ENCODE data around the gene LRIG1.
A peak's percentile ranks its signal among the peaks of the same experiment; 100 is the strongest.

The LRIG1 gene, protein sequence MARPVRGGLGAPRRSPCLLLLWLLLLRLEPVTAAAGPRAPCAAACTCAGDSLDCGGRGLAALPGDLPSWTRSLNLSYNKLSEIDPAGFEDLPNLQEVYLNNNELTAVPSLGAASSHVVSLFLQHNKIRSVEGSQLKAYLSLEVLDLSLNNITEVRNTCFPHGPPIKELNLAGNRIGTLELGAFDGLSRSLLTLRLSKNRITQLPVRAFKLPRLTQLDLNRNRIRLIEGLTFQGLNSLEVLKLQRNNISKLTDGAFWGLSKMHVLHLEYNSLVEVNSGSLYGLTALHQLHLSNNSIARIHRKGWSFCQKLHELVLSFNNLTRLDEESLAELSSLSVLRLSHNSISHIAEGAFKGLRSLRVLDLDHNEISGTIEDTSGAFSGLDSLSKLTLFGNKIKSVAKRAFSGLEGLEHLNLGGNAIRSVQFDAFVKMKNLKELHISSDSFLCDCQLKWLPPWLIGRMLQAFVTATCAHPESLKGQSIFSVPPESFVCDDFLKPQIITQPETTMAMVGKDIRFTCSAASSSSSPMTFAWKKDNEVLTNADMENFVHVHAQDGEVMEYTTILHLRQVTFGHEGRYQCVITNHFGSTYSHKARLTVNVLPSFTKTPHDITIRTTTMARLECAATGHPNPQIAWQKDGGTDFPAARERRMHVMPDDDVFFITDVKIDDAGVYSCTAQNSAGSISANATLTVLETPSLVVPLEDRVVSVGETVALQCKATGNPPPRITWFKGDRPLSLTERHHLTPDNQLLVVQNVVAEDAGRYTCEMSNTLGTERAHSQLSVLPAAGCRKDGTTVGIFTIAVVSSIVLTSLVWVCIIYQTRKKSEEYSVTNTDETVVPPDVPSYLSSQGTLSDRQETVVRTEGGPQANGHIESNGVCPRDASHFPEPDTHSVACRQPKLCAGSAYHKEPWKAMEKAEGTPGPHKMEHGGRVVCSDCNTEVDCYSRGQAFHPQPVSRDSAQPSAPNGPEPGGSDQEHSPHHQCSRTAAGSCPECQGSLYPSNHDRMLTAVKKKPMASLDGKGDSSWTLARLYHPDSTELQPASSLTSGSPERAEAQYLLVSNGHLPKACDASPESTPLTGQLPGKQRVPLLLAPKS

DNA sequence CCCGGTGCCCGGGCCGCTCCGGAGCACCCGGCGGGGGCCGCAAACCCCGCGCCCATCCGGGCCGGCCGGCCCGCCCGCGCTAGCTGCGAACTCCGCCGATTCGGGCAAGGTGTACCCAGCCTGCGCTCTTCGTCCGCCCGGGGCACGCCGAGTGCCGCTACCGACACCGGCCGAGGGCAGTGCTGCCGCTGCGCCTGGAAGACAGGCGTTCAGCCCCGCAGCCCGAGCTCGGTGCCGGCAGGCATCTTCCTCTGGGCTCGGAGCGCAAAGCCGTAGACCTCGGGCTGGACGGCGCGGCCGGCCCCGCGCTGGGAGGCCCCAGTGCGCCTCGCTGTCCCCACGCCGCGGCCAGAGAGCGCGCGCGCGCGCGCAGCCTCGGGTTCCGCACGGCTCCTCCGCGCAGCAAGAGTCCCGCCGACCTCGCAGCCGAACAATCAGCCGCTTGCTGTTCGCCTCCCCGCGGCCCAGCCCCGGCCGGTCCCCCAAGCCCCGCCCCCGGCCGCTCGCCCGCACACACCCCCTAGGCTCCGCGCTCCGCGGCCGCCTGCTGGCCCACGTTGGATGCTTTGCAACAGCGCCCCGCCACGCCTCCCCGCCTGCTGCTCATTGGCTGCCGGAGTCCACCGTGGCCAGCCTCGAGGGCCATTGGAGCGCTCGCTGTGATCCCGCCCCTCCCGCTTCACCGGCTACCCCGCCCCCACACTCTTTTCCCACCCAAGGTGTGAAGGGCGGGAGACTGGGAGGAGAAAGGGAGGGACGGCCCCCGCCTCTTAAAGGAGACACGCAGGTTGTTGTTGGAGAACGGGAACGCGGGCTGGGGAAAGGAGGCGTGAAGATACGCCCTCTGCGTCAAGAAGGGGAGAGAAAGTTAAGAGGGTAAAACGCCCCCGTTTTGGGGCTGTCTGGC lies at the start of gene LRIG1:
Gene LRIG1 (minus strand): TSS at position 447 of the 907 bp plus-strand sequence. CDS start 615 bp downstream, outside the sequence.
- DNase-seq: peak; percentile 99

DNA sequence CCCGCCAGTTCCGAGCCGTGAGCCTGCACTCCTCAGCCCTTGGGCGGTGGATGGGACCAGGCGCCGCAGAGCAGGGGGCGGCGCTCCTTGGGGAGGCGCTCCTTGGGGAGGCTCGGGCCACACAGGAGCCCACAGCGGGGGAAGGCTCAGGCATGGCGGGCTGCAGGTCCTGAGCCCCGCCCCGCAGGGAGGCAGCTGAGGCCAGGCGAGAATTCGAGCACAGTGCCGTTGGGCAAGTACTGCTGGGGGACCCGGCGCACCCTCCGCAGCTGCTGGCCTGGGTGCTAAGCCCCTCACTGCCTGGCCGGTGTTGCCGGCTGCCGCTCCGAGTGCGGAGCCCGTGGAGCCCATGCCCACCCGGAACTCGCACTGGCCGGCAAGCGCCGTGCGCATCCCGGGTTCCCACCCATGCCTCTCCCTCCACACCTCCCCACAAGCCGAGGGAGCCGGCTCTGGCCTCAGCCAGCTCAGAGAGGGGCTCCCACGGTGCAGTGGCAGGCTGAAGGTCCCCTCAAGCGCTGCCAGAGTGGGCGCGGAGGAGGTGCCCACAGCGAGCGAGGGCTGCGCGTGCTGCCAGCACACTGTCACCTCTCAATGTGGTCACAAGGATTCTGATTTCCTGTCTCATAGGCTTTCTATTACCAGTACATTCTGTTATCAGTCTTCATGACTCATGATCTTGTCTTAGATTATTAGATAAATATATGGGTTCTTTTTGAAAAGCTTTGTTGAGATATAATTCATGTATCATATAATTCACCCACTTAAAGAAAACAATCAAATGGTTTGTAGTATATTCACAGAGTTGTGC lies 44.0 kb upstream of the LRIG1 start:
- DNase-seq: no peak

GRCh38 chr3:66542153-66542552 lies 41.3 kb upstream of the LRIG1 start:
- DNase-seq: no peak

- DNase-seq: no peak
Observed at GRCh38 chr3:66539466-66539989, 38.7 kb upstream of the LRIG1 start.

- no peak for DNase-seq
Observed at GRCh38 chr3:66538390-66538789, 37.6 kb upstream of the LRIG1 start.

GRCh38 chr3:66537735-66538134 lies 36.9 kb upstream of the LRIG1 start:
- no peak for DNase-seq

- DNase-seq: no peak
Observed at GRCh38 chr3:66536791-66537190, 36.0 kb upstream of the LRIG1 start.

- no peak for DNase-seq
Observed at GRCh38 chr3:66534304-66534845, 33.6 kb upstream of the LRIG1 start.

- no peak for DNase-seq
Observed at GRCh38 chr3:66532613-66533012, 31.8 kb upstream of the LRIG1 start.

- DNase-seq: no peak
Observed at GRCh38 chr3:66532160-66532587, 31.4 kb upstream of the LRIG1 start.

DNA sequence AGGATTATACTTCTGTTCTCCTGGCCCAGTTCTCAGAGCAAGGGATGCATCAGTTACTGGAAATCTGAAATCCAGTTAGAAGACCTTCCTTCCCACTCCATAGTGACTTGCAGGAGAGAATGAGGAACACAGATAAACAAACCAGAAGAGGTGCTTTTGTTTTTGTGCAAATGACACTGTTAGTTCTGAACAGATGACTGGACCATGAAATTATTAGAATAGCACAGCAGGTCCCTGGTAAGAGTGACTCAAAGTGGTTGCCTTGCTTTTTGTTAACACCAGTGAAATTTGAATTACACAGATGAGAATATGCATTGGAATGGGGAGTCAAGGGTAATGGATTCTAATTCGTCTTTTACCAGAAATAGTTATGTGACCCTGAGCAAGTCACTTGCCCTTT lies 30.4 kb upstream of the LRIG1 start:
- DNase-seq: no peak

- no peak for DNase-seq
Observed at GRCh38 chr3:66527246-66527645, 26.4 kb upstream of the LRIG1 start.

GRCh38 chr3:66525771-66526170 lies 24.9 kb upstream of the LRIG1 start:
- DNase-seq: no peak

DNA sequence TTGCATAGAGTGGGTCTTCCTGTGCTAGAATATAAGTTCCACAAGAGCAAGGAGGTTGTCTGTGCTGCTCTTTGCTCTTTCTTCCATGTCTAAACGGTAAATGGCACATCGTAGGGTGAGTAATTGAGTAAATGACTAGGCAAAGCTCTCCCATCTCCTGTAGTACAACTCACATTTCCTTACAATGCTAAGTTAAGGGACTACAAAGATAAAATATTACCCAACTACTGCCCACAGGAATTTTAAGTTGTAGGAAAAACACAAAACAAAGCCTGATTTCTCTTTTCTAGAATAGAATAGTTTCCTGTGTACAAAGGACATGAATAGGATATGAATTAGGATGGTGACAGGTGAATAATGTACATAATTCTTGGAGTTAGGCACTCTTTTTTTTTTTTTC lies 19.9 kb upstream of the LRIG1 start:
- no peak for DNase-seq

DNA sequence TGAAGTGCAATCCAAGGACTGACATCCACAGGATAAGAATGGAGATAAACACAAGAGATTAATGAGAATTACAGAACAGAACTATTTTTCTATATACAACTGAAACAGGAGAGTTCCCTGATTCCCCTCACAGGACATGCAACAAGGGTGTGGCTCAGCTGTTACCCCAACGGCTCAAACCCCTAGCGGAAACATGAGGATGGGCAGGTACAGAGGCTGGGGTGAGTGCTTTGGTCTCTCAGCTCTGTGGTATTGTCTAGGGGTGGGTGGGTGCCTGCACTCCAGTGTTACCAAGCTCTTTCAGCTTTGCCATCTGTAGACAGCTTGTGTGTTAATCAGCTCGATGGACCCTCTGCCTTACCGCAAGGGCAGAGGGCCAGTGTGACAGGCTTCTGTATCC lies 17.8 kb upstream of the LRIG1 start:
- DNase-seq: no peak

DNA sequence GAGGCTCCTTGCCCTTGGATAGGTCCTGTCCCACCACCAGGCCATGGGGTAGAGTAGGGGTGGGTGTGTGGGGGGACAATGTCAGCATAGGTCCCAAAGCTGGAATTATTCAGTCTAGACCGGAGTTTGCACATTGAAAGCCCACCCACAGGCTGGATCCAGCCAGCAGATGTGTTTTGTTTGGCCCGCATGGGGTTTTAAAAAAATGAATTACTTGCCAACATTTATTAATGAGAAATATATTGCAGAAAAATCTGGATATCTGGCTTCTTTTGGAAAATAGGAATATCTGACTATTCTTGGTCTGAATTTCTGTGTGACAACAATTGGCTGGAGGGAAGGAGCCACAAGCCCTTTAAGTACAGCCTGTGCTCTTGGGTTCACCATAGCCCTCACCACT lies 17.3 kb upstream of the LRIG1 start:
- no peak for DNase-seq

GRCh38 chr3:66517241-66517640 lies 16.4 kb upstream of the LRIG1 start:
- DNase-seq: no peak

DNA sequence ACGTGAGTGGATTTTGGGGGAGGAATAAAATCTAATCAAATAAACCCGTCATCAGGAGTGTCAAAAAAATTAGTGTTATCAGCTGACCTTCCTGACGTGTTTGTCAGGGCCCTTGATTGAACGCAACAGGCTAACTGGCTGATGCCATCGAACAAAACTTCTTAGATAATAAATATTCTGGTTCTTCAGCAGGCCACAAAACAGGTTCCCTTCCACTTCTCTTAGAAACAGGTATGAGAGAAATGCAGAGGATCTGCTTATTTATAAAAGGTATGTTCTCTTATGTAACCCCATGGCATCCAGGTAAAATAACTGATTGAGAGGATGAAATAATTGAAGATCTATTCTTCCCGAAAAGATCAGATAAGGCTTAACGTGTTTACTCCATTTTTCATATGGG lies 7.6 kb upstream of the LRIG1 start:
- no peak for DNase-seq

DNA sequence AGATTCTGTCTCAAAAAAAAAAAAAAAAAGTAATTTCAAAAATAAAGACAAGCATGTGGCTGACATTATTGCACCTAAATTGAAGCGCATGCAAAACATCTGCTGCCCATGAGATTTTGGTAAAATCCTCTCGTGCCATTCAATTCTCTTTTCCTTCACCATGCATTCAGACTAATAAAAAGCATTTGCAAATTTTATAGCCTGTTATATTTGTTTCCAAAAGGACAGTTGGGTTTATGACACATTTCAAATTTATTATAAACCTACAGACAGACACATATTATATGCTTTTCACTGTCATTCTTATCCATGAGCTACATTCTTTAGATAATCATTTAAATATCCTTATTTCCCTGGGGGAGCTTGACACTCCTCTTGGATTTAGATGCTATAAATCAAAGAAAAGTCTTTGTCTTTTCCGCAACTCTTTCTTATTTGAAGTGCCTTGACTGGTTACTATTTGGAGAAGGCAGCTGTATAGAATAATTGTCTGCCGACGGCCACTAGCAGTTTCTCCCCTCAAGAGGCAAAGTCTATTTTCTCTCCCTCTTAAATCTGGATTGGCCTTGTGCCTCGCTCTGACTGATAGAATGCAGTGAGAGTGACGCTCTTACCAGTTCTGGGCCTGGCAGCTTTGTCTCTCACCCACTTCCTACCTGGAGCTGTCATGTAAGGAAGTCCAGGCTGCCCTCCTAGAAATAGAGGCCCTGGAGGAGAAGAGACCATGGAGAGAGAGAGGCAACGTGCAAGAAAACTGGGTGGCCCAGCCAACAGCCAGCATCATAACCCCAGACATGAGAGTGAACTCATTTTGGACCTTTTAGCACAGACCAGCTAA lies 6.8 kb upstream of the LRIG1 start:
- no peak for DNase-seq

DNA sequence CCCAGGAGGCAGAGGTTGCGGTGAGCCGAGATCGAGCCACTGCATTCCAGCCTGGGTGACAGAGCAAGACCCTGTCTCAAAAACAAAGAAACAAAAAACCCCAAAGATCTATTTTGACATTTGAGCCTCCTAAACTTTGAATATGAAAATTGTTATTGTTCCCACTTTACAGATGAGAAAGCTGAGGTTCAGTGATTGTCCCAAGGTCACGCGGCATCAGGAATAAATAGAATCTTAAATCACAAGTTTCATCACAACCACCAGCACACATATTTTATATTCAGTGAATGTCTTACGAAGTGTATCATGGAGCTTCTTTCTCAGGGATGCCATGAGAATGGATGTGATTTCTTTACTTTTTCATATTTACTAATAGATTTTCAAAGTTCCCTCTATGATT lies 5.3 kb upstream of the LRIG1 start:
- DNase-seq: no peak
